Esophagus squamous epithelium (tissue), 5 donors: Measurements from ENCODE around the gene AKAP11. TPM values are rescaled to one million over a fixed set of nuclear protein-coding genes. Genes with fewer than 3 reads are reported as not detected.

Experiments used
- DNase-seq: peaks from one replicate; lab custom pipeline; 2025; lab: John Stamatoyannopoulos, UW
- H3K27ac ChIP-seq, 4 donors: fragments of 200-600 bp; sonication (generic); one replicate each; pipeline ENCODE4 v1.5.1; 2016 to 2019; ENCODE audit warnings: mild to moderate bottlenecking in 1 of 4
- H3K27me3 ChIP-seq, 4 donors: fragments of 200-600 bp; sonication (generic); 1 replicate in 3 of 4; 2 replicates in 1 of 4; pipeline versions ENCODE4 v1.5.1 to v1.6.0; 2017 to 2021; ENCODE audit warnings: antibody characterized with exemption in 1 of 4
- H3K36me3 ChIP-seq, 3 donors: fragments of 200-600 bp; sonication (generic); one replicate each; pipeline ENCODE4 v1.5.1; 2016 to 2019
- H3K4me1 ChIP-seq, 3 donors: fragments of 200-600 bp; sonication (generic); one replicate each; pipeline ENCODE4 v1.5.1; 2017 to 2019
- H3K4me3 ChIP-seq, 4 donors: fragments of 200-600 bp; sonication (generic); 1 replicate in 3 of 4; 2 replicates in 1 of 4; pipeline ENCODE4 v1.5.1; 2016 to 2019; ENCODE audit warnings: mild to moderate bottlenecking in 2 of 4, moderate library complexity in 1 of 4
- H3K9me3 ChIP-seq, 3 donors: fragments of 200-600 bp; sonication (generic); one replicate each; pipeline ENCODE4 v1.5.1; 2016 to 2019
- CTCF ChIP-seq, 6 experiments: fragments of 450-650 bp in 4 of 6; fragments of 200-600 bp in 2 of 6; sonication (generic) in 2 of 6; IDR thresholded peaks; one replicate each; pipeline ENCODE4 v1.5.1; 2016 to 2019; ENCODE audit warnings: antibody characterized with exemption in 6 of 6, mild to moderate bottlenecking in 4 of 6, moderate library complexity in 4 of 6
- POLR2A ChIP-seq, 4 donors: fragments of 450-650 bp; IDR thresholded peaks; one replicate each; pipeline ENCODE4 v1.6.1; 2017; ENCODE audit warnings: antibody characterized with exemption in 4 of 4, mild to moderate bottlenecking in 4 of 4, moderate library complexity in 3 of 4
- WGBS, 2 donors: methylation state at CpG; one replicate each; pipeline ENCODE4 v1.1.5; 2018; 5-methylcytosine and 5-hydroxymethylcytosine counted together
- intact Hi-C: fragments of 100-400 bp; cut with DNase I; formaldehyde crosslinking; loops from one replicate; pipeline ENCODE4 v1.15.0; 2022
- total RNA-seq, 4 donors: library from RNA; depleted of rRNA; stranded (reverse); fragments of >200 nt; gene quantifications; one replicate each; pipeline ENCODE4 v1.1.0, GENCODE V29; 2016
- donor health status: DM: yes; HTN: yes; CAD: no.

AKAP11 gene
- total RNA-seq, 4 donors from 2014 or later: 13.3 to 24.0 (median 17.7) TPM

- Histone ChIP-seq H3K4me1 (no peaks in the 10 kb centered on the region), H3K4me3 (no peak overlapping the region), H3K9me3 (no peaks in the 10 kb centered on the region), H3K27ac (no peak overlapping the region), H3K27me3 (no peaks in the 10 kb centered on the region), H3K36me3 (no peaks in the 10 kb centered on the region)
- TF ChIP-seq CTCF (IDR thresholded peaks at IDR 0.05): no peak
- TF ChIP-seq POLR2A (IDR thresholded peaks at IDR 0.05): no peak
- intact Hi-C loops: no loop called here
- no peak for DNase-seq
- 83 to 94% methylated on average over 8 of the region's 8 CpGs for WGBS, 2 donors
Observed at GRCh38 chr13:42246541-42246940, 25.4 kb upstream of the AKAP11 start.

GRCh38 chr13:42247883-42248282, 24.1 kb upstream of the AKAP11 start:
- intact Hi-C loops: no loop called here
- Histone ChIP-seq H3K27ac (no peak overlapping the region), H3K4me1 (no peaks in the 10 kb centered on the region), H3K36me3 (no peaks in the 10 kb centered on the region), H3K4me3 (no peak overlapping the region), H3K27me3 (no peaks in the 10 kb centered on the region), H3K9me3 (no peaks in the 10 kb centered on the region)
- no peak for DNase-seq
- 43 to 45% methylated on average over 1 to 2 of the region's 2 CpGs for WGBS, 2 donors
- no peak for TF ChIP-seq POLR2A (IDR thresholded peaks at IDR 0.05)
- no peak for TF ChIP-seq CTCF (IDR thresholded peaks at IDR 0.05)

- intact Hi-C loops: no loop called here
- 52% methylated on average over 5 of the region's 5 CpGs for WGBS, 2 donors
- H3K9me3 ChIP-seq: no peaks in the 10 kb centered on the region
- H3K4me1 ChIP-seq: peaks cover 0 to 8% (median 0%) of the 10 kb centered on the region in 3 donors
- no peaks in the 10 kb centered on the region for H3K36me3 ChIP-seq
- TF ChIP-seq POLR2A (IDR thresholded peaks at IDR 0.05): no peak
- TF ChIP-seq CTCF (IDR thresholded peaks at IDR 0.05): no peak
- no peaks in the 10 kb centered on the region for H3K27me3 ChIP-seq
- no peak overlapping the region for H3K4me3 ChIP-seq
- DNase-seq: no peak
- no peak overlapping the region for H3K27ac ChIP-seq
Observed at GRCh38 chr13:42255886-42256285, 16.1 kb upstream of the AKAP11 start.

GRCh38 chr13:42258747-42259146, 13.2 kb upstream of the AKAP11 start:
- WGBS, 2 donors: 83 to 86% methylated on average over 5 of the region's 5 CpGs
- no peak for DNase-seq
- intact Hi-C loops: no loop called here
- TF ChIP-seq CTCF (IDR thresholded peaks at IDR 0.05): no peak
- TF ChIP-seq POLR2A (IDR thresholded peaks at IDR 0.05): no peak
- no peaks in the 10 kb centered on the region for H3K9me3 ChIP-seq
- H3K4me3 ChIP-seq: no peak overlapping the region
- no peaks in the 10 kb centered on the region for H3K36me3 ChIP-seq
- H3K27me3 ChIP-seq: no peaks in the 10 kb centered on the region
- peaks cover 0 to 8% (median 0%) of the 10 kb centered on the region in 3 donors for H3K4me1 ChIP-seq
- H3K27ac ChIP-seq: no peak overlapping the region

- WGBS, 2 donors: 80 to 87% methylated on average over 4 of the region's 4 CpGs
- Histone ChIP-seq H3K36me3 (no peaks in the 10 kb centered on the region), H3K27me3 (no peaks in the 10 kb centered on the region), H3K4me3 (no peak overlapping the region), H3K4me1 (peaks cover 0 to 8% (median 0%) of the 10 kb centered on the region in 3 donors), H3K9me3 (no peaks in the 10 kb centered on the region), H3K27ac (no peak overlapping the region)
- intact Hi-C loops: no loop called here
- DNase-seq: no peak
- TF ChIP-seq CTCF (IDR thresholded peaks at IDR 0.05) (no peak), POLR2A (IDR thresholded peaks at IDR 0.05) (no peak)
Observed at GRCh38 chr13:42259515-42259914, 12.4 kb upstream of the AKAP11 start.
